Stomach (tissue), 9 donors: ENCODE measurements around the gene C11orf91. TPM values are rescaled to one million over a fixed set of nuclear protein-coding genes. Genes with fewer than 3 reads are reported as not detected.

ENCODE experiments used
- DNase-seq, 2 donors: peaks; one replicate each; pipeline versions ENCODE4 v3.0.0 to v3.0.0-alpha.2; 2013 to 2019
- H3K27ac ChIP-seq, 5 donors: fragments of 200-600 bp in 4 of 5; sonication (generic) in 4 of 5; one replicate each; pipeline ENCODE4 v1.5.1; 2013 to 2019; ENCODE audit warnings: mild to moderate bottlenecking in 1 of 5, moderate library complexity in 1 of 5
- H3K27me3 ChIP-seq, 3 donors: fragments of 200-600 bp; sonication (generic); one replicate each; pipeline ENCODE4 v1.5.1; 2017 to 2019; ENCODE audit warnings: mixed run types in 1 of 3
- H3K36me3 ChIP-seq, 4 donors: fragments of 200-600 bp; sonication (generic); 1 replicate in 3 of 4; 2 replicates in 1 of 4; pipeline ENCODE4 v1.5.1; 2016 to 2019
- H3K4me1 ChIP-seq, 4 donors: fragments of 200-600 bp; sonication (generic); one replicate each; pipeline ENCODE4 v1.5.1; 2016 to 2019
- H3K4me3 ChIP-seq, 4 donors: fragments of 200-600 bp; sonication (generic) in 3 of 4; one replicate each; pipeline ENCODE4 v1.5.1; 2016 to 2019; ENCODE audit warnings: mild to moderate bottlenecking in 1 of 4
- H3K9me3 ChIP-seq, 4 donors: fragments of 200-600 bp; sonication (generic); one replicate each; pipeline ENCODE4 v1.5.1; 2016 to 2019
- CTCF ChIP-seq, 7 experiments: fragments of 450-650 bp in 4 of 7; fragments of 200-600 bp in 3 of 7; sonication (generic) in 3 of 7; IDR thresholded peaks; one replicate each; pipeline ENCODE4 v1.5.1; 2016 to 2019; ENCODE audit warnings: antibody characterized with exemption in 7 of 7, control low read depth in 2 of 7, mild to moderate bottlenecking in 1 of 7
- EP300 ChIP-seq: sonication (generic); formaldehyde crosslinking; IDR thresholded peaks from one replicate; pipeline ENCODE4 v1.6.1; 2017; ENCODE audit warnings: antibody characterized with exemption
- POLR2A ChIP-seq, 4 donors: fragments of 450-650 bp; IDR thresholded peaks; one replicate each; pipeline ENCODE4 v1.6.1; 2016; ENCODE audit warnings: antibody characterized with exemption in 4 of 4, control low read depth in 2 of 4, mild to moderate bottlenecking in 1 of 4, moderate library complexity in 1 of 4
- POLR2AphosphoS5 ChIP-seq, 3 donors: sonication (generic); formaldehyde crosslinking; IDR thresholded peaks; one replicate each; pipeline ENCODE4 v1.6.1; 2016; ENCODE audit warnings: antibody characterized with exemption in 3 of 3
- WGBS, 5 donors: extraction: QIAGEN DNeasy Blood & Tissue Kit in 3 of 5; methylation state at CpG; one replicate each; pipeline versions ENCODE4 v1.1.5 to v1.1.7; 2013 to 2018; 5-methylcytosine and 5-hydroxymethylcytosine counted together
- intact Hi-C: fragments of 100-400 bp; cut with DNase I; formaldehyde crosslinking; loops from one replicate; pipeline ENCODE4 v1.15.1; 2023; ENCODE audit warnings: low total_unique reads
- polyA plus RNA-seq, 3 donors: library from polyadenylated mRNA; stranded (reverse); fragments of 200-250 nt; gene quantifications; one replicate each; pipeline ENCODE4 v1.2.3, GENCODE V29; 2013
- total RNA-seq, 5 donors: library from RNA; depleted of rRNA; stranded (reverse); fragments of >200 nt; gene quantifications; one replicate each; pipeline versions ENCODE4 v1.1.0 to v1.2.3, GENCODE V29; 2014 to 2016
- donor health status: healthy with polysubstance abuse.
- donor health status: Bipolar disorder and iron deficiency.
- donor health status: healthy.

C11orf91 gene
- total and polyA plus RNA-seq, 8 donors, result not detected

- Histone ChIP-seq H3K27me3 (no peaks in the 10 kb centered on the region), H3K9me3 (no peaks in the 10 kb centered on the region), H3K36me3 (no peaks in the 10 kb centered on the region), H3K27ac (no peak overlapping the region), H3K4me3 (no peak overlapping the region), H3K4me1 (no peaks in the 10 kb centered on the region)
- WGBS, 5 donors, result 86 to 96% (median 90%) methylated on average over 4 of the region's 4 CpGs
- no peak for DNase-seq
- intact Hi-C loops, result no loop called here
- no peak for TF ChIP-seq POLR2AphosphoS5 (IDR thresholded peaks at IDR 0.05)
- TF ChIP-seq POLR2A (IDR thresholded peaks at IDR 0.05), result no peak
- TF ChIP-seq CTCF (IDR thresholded peaks at IDR 0.05), result no peak
- TF ChIP-seq EP300, result no peak
Measured at GRCh38 chr11:33672273-33672672, 28.4 kb downstream of the C11orf91 start.

GRCh38 chr11:33670250-33671011 is 30.2 kb downstream of the C11orf91 start:
- 62 to 70% (median 65%) methylated on average over 5 of the region's 5 CpGs for WGBS, 5 donors
- intact Hi-C loops, result no loop called here
- no peak overlapping the region for H3K27ac ChIP-seq

GRCh38 chr11:33669598-33670249 is 30.9 kb downstream of the C11orf91 start:
- intact Hi-C loops, result no loop called here
- H3K4me1 ChIP-seq, result no peaks in the 10 kb centered on the region
- TF ChIP-seq EP300 (no peak), POLR2A (IDR thresholded peaks at IDR 0.05) (no peak), POLR2AphosphoS5 (IDR thresholded peaks at IDR 0.05) (no peak), CTCF (IDR thresholded peaks at IDR 0.05) (no peak)

More at GRCh38 chr11:33670250-33671011, 30.2 kb downstream of the C11orf91 start:
- Histone ChIP-seq H3K27me3 (peaks cover 0 to 8% (median 0%) of the 10 kb centered on the region in 3 donors), H3K4me1 (no peaks in the 10 kb centered on the region), H3K36me3 (no peaks in the 10 kb centered on the region), H3K4me3 (no peak overlapping the region), H3K9me3 (no peaks in the 10 kb centered on the region)
- TF ChIP-seq EP300 (no peak), POLR2A (IDR thresholded peaks at IDR 0.05) (no peak), POLR2AphosphoS5 (IDR thresholded peaks at IDR 0.05) (no peak), CTCF (IDR thresholded peaks at IDR 0.05) (no peak)
- DNase-seq, result no peak

GRCh38 chr11:33668951-33669596 is 31.6 kb downstream of the C11orf91 start:
- TF ChIP-seq EP300 (no peak), POLR2A (IDR thresholded peaks at IDR 0.05) (no peak), POLR2AphosphoS5 (IDR thresholded peaks at IDR 0.05) (no peak), CTCF (IDR thresholded peaks at IDR 0.05) (no peak)
- WGBS, 5 donors, result 93 to 95% (median 94%) methylated on average over 6 of the region's 6 CpGs
- intact Hi-C loops, result no loop called here
- H3K4me3 ChIP-seq, result no peak overlapping the region
- H3K9me3 ChIP-seq, result no peaks in the 10 kb centered on the region
- DNase-seq, result no peak
- no peaks in the 10 kb centered on the region for H3K4me1 ChIP-seq
- no peak overlapping the region for H3K27ac ChIP-seq
- H3K27me3 ChIP-seq, result peaks cover 0 to 11% (median 0%) of the 10 kb centered on the region in 3 donors
- H3K36me3 ChIP-seq, result no peaks in the 10 kb centered on the region

More at GRCh38 chr11:33669598-33670249, 30.9 kb downstream of the C11orf91 start:
- no peak overlapping the region for H3K4me3 ChIP-seq
- H3K9me3 ChIP-seq, result no peaks in the 10 kb centered on the region
- no peaks in the 10 kb centered on the region for H3K36me3 ChIP-seq
- peaks cover 0 to 11% (median 0%) of the 10 kb centered on the region in 3 donors for H3K27me3 ChIP-seq
- 80 to 85% (median 80%) methylated on average over 5 of the region's 5 CpGs for WGBS, 5 donors
- DNase-seq, result no peak
- H3K27ac ChIP-seq, result no peak overlapping the region
